ENCODE data around the gene TCF7.

The TCF7 gene

DNA sequence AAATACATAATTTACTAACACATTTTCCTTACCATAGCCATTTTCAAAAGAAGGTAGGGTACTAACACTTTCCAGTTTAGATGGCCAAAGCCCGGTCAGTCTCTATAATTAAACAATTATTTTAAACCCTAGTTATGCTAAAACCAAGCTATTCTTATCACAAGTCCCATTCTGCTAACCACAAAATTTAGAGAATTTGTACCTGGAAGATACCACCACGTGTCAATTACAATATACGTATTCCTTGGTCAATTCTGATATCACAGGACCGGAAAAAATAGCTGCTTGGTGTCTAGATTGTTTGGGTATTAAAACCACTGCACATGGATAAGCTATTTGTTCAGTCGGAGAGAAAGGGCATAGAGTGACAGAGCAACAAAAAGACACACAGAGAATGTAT lies 81.2 kb downstream of the TCF7 start:
- DNase-seq (ENCODE audit: low read depth), result no peak
- no peak overlapping the region for H3K4me3 ChIP-seq (ENCODE audit: low read depth, low read length)
- TF ChIP-seq, protein P1, sequence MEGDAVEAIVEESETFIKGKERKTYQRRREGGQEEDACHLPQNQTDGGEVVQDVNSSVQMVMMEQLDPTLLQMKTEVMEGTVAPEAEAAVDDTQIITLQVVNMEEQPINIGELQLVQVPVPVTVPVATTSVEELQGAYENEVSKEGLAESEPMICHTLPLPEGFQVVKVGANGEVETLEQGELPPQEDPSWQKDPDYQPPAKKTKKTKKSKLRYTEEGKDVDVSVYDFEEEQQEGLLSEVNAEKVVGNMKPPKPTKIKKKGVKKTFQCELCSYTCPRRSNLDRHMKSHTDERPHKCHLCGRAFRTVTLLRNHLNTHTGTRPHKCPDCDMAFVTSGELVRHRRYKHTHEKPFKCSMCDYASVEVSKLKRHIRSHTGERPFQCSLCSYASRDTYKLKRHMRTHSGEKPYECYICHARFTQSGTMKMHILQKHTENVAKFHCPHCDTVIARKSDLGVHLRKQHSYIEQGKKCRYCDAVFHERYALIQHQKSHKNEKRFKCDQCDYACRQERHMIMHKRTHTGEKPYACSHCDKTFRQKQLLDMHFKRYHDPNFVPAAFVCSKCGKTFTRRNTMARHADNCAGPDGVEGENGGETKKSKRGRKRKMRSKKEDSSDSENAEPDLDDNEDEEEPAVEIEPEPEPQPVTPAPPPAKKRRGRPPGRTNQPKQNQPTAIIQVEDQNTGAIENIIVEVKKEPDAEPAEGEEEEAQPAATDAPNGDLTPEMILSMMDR (conservative IDR thresholded peaks at IDR 0.05; ENCODE audit: low read depth, low read length), result no peak

Measured in choroid plexus epithelial cell (primary cell).